Sigmoid colon (tissue), 4 donors: ENCODE measurements around the gene IL17A.

Source experiments
- POLR2A ChIP-seq, 2 donors: fragments of 450-650 bp; IDR thresholded peaks; one replicate each; pipeline ENCODE4 v1.6.1; 2016; ENCODE audit warnings: antibody characterized with exemption in 2 of 2, mild to moderate bottlenecking in 2 of 2, moderate library complexity in 2 of 2
- POLR2AphosphoS5 ChIP-seq, 4 donors: sonication (generic); formaldehyde crosslinking; IDR thresholded peaks; one replicate each; pipeline ENCODE4 v1.6.1; 2017; ENCODE audit warnings: antibody characterized with exemption in 4 of 4
- TF ChIP-seq, protein P1 (sequence below), 4 experiments: fragments of 450-650 bp in 3 of 4; fragments of 200-600 bp in 1 of 4; IDR thresholded peaks; one replicate each; pipeline ENCODE4 v1.5.1; 2016 to 2019; ENCODE audit warnings: antibody characterized with exemption in 4 of 4, mild to moderate bottlenecking in 3 of 4, moderate library complexity in 2 of 4

- TF ChIP-seq, protein P1, sequence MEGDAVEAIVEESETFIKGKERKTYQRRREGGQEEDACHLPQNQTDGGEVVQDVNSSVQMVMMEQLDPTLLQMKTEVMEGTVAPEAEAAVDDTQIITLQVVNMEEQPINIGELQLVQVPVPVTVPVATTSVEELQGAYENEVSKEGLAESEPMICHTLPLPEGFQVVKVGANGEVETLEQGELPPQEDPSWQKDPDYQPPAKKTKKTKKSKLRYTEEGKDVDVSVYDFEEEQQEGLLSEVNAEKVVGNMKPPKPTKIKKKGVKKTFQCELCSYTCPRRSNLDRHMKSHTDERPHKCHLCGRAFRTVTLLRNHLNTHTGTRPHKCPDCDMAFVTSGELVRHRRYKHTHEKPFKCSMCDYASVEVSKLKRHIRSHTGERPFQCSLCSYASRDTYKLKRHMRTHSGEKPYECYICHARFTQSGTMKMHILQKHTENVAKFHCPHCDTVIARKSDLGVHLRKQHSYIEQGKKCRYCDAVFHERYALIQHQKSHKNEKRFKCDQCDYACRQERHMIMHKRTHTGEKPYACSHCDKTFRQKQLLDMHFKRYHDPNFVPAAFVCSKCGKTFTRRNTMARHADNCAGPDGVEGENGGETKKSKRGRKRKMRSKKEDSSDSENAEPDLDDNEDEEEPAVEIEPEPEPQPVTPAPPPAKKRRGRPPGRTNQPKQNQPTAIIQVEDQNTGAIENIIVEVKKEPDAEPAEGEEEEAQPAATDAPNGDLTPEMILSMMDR (IDR thresholded peaks at IDR 0.05), result no peak
- TF ChIP-seq POLR2AphosphoS5 (IDR thresholded peaks at IDR 0.05), result no peak
- no peak for TF ChIP-seq POLR2A (IDR thresholded peaks at IDR 0.05)
These were observed 18.9 kb upstream of the IL17A start for GRCh38 chr6:52167267-52167666.
